ENCODE data around the gene PPP2CA. TPM values are rescaled to one million over a fixed set of nuclear protein-coding genes. Genes with fewer than 3 reads are reported as not detected.
A peak's percentile ranks its signal among the peaks of the same experiment; 100 is the strongest.

The PPP2CA gene
- total and polyA plus RNA-seq, 2 of the 13 experiments (the other 11 are each of a cell fraction or from before 2014, with no cell fraction given): 82.4 to 171 TPM

DNA sequence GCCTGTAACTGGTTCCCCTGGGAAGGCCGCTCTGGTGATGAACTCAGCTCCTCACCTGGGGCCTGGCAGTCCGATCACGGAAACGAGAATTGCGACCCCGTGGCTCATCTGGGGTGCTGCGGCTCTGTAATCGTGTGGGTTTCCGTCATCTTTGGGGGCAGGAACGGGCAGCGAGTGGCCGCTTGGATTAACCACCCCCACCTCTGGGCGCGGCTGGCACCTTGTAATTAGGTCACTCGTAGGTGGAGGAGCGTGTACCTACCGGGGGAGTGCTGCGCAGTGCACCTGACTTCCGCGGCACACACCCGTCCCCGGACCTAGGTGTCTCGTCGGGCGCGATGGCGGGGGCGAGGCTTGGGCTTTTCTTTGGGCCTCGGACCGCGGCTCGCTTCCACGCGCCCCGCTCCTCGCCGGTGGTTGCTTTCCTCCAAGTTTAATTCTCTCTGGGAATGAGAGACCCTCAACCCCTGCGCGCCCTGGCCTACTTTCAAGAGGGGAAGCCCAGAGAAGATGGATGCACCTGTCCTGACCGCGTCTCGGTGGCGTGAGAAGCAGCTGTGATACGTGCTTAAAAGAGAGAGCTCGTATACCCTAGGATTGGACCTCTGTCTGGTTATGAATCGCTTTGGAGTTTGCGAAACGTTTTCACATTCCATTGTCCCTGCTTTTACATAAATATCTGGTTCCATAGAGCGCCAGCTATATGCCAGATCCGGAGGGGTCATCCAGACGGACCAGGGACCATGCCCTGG lies 744 bp upstream of the PPP2CA start (continued):
- TF ChIP-seq FOXA1 (IDR thresholded peaks at IDR 0.05) (no peak), FOXA1 (CRISPR knock-in tag; IDR thresholded peaks at IDR 0.05) (no peak), ARNTL (CRISPR knock-in tag; IDR thresholded peaks at IDR 0.05) (no peak), ZNF713 (CRISPR knock-in tag; IDR thresholded peaks at IDR 0.05) (no peak), PCBP2 (optimal IDR thresholded peaks at IDR 0.05; ENCODE audit: low read depth, low read length, poor library complexity, severe bottlenecking) (no peak), DPF2 (CRISPR knock-in tag; IDR thresholded peaks at IDR 0.05; ENCODE audit: borderline replicate concordance, low read depth) (no peak), ZNF350 (CRISPR knock-in tag; IDR thresholded peaks at IDR 0.05; ENCODE audit: borderline replicate concordance, low read depth) (peak; percentile 39; the same call in 1 of the 2 replicates), ESRRA (CRISPR knock-in tag; IDR thresholded peaks at IDR 0.05; ENCODE audit: low read depth) (no peak), ZNF24 (IDR thresholded peaks at IDR 0.05) (no peak), ZNF230 (CRISPR knock-in tag; IDR thresholded peaks at IDR 0.05) (no peak), SRSF1 (optimal IDR thresholded peaks at IDR 0.05; ENCODE audit: low read depth, low read length) (no peak), FOXK2 (IDR thresholded peaks at IDR 0.05) (no peak), MXD4 (CRISPR knock-in tag; IDR thresholded peaks at IDR 0.05) (no peak), SMC3 (IDR thresholded peaks at IDR 0.05; ENCODE audit: low read length) (no peak), KLF11 (CRISPR knock-in tag; IDR thresholded peaks at IDR 0.05) (no peak), ZKSCAN8 (CRISPR knock-in tag; IDR thresholded peaks at IDR 0.05; ENCODE audit: borderline replicate concordance) (no peak), JUND (CRISPR knock-in tag; IDR thresholded peaks at IDR 0.05) (no peak), PBX2 (CRISPR knock-in tag; IDR thresholded peaks at IDR 0.05) (no peak), HOXA5 (CRISPR knock-in tag; IDR thresholded peaks at IDR 0.05) (no peak), MLLT10 (CRISPR knock-in tag; IDR thresholded peaks at IDR 0.05) (no peak), REPIN1 (CRISPR knock-in tag; IDR thresholded peaks at IDR 0.05; ENCODE audit: borderline replicate concordance, low read depth) (no peak), ZNF431 (CRISPR knock-in tag; IDR thresholded peaks at IDR 0.05; ENCODE audit: borderline replicate concordance, low read depth) (no peak), ZNF75D (CRISPR knock-in tag; IDR thresholded peaks at IDR 0.05; ENCODE audit: borderline replicate concordance) (no peak), ZNF496 (CRISPR knock-in tag; IDR thresholded peaks at IDR 0.05; ENCODE audit: insufficient replicate concordance) (no peak)
- TF ChIP-seq, protein P1, sequence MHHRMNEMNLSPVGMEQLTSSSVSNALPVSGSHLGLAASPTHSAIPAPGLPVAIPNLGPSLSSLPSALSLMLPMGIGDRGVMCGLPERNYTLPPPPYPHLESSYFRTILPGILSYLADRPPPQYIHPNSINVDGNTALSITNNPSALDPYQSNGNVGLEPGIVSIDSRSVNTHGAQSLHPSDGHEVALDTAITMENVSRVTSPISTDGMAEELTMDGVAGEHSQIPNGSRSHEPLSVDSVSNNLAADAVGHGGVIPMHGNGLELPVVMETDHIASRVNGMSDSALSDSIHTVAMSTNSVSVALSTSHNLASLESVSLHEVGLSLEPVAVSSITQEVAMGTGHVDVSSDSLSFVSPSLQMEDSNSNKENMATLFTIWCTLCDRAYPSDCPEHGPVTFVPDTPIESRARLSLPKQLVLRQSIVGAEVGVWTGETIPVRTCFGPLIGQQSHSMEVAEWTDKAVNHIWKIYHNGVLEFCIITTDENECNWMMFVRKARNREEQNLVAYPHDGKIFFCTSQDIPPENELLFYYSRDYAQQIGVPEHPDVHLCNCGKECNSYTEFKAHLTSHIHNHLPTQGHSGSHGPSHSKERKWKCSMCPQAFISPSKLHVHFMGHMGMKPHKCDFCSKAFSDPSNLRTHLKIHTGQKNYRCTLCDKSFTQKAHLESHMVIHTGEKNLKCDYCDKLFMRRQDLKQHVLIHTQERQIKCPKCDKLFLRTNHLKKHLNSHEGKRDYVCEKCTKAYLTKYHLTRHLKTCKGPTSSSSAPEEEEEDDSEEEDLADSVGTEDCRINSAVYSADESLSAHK (CRISPR knock-in tag; IDR thresholded peaks at IDR 0.05; ENCODE audit: borderline replicate concordance): no peak
- TF ChIP-seq, protein P2, sequence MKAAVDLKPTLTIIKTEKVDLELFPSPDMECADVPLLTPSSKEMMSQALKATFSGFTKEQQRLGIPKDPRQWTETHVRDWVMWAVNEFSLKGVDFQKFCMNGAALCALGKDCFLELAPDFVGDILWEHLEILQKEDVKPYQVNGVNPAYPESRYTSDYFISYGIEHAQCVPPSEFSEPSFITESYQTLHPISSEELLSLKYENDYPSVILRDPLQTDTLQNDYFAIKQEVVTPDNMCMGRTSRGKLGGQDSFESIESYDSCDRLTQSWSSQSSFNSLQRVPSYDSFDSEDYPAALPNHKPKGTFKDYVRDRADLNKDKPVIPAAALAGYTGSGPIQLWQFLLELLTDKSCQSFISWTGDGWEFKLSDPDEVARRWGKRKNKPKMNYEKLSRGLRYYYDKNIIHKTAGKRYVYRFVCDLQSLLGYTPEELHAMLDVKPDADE (CRISPR knock-in tag; IDR thresholded peaks at IDR 0.05): no peak
- TF ChIP-seq, protein P3, sequence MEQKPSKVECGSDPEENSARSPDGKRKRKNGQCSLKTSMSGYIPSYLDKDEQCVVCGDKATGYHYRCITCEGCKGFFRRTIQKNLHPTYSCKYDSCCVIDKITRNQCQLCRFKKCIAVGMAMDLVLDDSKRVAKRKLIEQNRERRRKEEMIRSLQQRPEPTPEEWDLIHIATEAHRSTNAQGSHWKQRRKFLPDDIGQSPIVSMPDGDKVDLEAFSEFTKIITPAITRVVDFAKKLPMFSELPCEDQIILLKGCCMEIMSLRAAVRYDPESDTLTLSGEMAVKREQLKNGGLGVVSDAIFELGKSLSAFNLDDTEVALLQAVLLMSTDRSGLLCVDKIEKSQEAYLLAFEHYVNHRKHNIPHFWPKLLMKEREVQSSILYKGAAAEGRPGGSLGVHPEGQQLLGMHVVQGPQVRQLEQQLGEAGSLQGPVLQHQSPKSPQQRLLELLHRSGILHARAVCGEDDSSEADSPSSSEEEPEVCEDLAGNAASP (CRISPR knock-in tag; IDR thresholded peaks at IDR 0.05; ENCODE audit: borderline replicate concordance): no peak

All from HepG2 (cell line).